Nephron progenitor cell (in vitro differentiated cells): ENCODE measurements around the gene NMBR.
"Not testable (repeated sequence)": the region's sequence is repeated elsewhere in the genome, so short reads cannot be mapped to it uniquely, and the experiment has no call there.

Source experiments
- DNase-seq: peaks from one replicate; pipeline ENCODE4 v3.0.0; 2021
- H3K27ac Mint-ChIP-seq: 2 replicates; pipeline ENCODE4 v1.8.0; 2021; ENCODE audit warnings: mild to moderate bottlenecking, moderate library complexity, mixed read lengths
- H3K27me3 Mint-ChIP-seq: 2 replicates; pipeline ENCODE4 v1.8.0; 2021; ENCODE audit warnings: mild to moderate bottlenecking, low read depth, mixed read lengths; ENCODE audit not compliant: poor library complexity
- H3K36me3 Mint-ChIP-seq: 2 replicates; pipeline ENCODE4 v1.8.0; 2021; ENCODE audit warnings: low read depth, mixed read lengths
- H3K4me1 Mint-ChIP-seq: 2 replicates; pipeline ENCODE4 v1.8.0; 2021; ENCODE audit warnings: mixed read lengths
- H3K4me3 Mint-ChIP-seq: 2 replicates; pipeline ENCODE4 v1.8.0; 2021; ENCODE audit warnings: mild to moderate bottlenecking, moderate library complexity, mixed read lengths
- H3K9me3 Mint-ChIP-seq: 2 replicates; pipeline ENCODE4 v1.8.0; 2021; ENCODE audit warnings: mild to moderate bottlenecking, moderate library complexity, mixed read lengths
- TF ChIP-seq, protein P1 (sequence below): fragments of 200-600 bp; sonication (generic); IDR thresholded peaks from 2 replicates; pipeline ENCODE4 v1.5.0; 2021; ENCODE audit warnings: antibody characterized with exemption

NMBR gene

DNA sequence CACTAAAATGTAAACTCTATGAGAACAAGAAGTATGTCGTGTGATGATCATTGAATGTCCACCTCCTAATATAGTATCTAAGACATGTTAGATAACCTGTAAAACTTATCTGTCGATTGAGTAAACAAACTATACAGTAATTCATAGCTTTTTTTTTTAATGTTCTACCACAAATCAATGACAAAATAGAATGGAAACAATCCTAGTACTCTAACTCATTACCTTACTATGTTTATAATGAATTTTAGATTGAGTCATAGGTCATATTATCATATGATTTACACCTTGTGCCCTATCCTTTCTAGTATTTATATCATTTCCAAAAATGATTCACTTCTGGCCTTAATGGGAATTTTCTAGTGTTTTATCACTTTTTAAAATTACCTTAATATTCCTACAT is 6.3 kb upstream of the NMBR start:
- Mint-ChIP-seq H3K4me1 (peaks cover 28% of the 10 kb centered on the region), H3K4me3 (no peak overlapping the region), H3K9me3 (no peaks in the 10 kb centered on the region), H3K36me3 (peaks cover 21% of the 10 kb centered on the region), H3K27ac (no peak overlapping the region), H3K27me3 (no peaks in the 10 kb centered on the region)
- TF ChIP-seq, protein P1, sequence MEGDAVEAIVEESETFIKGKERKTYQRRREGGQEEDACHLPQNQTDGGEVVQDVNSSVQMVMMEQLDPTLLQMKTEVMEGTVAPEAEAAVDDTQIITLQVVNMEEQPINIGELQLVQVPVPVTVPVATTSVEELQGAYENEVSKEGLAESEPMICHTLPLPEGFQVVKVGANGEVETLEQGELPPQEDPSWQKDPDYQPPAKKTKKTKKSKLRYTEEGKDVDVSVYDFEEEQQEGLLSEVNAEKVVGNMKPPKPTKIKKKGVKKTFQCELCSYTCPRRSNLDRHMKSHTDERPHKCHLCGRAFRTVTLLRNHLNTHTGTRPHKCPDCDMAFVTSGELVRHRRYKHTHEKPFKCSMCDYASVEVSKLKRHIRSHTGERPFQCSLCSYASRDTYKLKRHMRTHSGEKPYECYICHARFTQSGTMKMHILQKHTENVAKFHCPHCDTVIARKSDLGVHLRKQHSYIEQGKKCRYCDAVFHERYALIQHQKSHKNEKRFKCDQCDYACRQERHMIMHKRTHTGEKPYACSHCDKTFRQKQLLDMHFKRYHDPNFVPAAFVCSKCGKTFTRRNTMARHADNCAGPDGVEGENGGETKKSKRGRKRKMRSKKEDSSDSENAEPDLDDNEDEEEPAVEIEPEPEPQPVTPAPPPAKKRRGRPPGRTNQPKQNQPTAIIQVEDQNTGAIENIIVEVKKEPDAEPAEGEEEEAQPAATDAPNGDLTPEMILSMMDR = no peak
- DNase-seq = no peak

DNA sequence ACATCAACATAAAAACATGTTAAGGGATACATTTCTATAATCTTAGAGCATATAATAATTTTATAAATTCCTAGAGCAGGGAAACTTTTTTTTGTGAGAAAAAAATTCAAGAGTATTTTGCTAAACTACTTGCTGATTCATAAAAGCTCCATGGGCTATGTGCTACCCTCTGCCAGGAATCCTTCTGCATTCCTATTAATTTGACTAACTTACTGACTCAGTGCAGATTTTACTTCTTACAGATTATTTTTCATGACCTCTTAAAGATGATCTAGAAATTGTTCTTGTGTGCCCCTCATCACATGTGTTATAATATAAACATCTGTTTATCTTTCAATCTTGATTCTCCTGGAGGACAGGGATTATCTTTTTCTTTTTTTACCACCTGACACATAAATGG is 5.8 kb upstream of the NMBR start:
- Mint-ChIP-seq H3K9me3 (no peaks in the 10 kb centered on the region), H3K4me3 (no peak overlapping the region), H3K27ac (no peak overlapping the region), H3K4me1 (peaks cover 32% of the 10 kb centered on the region), H3K27me3 (no peaks in the 10 kb centered on the region), H3K36me3 (peaks cover 21% of the 10 kb centered on the region)
- DNase-seq = no peak
- TF ChIP-seq, protein P1 = no peak

DNA sequence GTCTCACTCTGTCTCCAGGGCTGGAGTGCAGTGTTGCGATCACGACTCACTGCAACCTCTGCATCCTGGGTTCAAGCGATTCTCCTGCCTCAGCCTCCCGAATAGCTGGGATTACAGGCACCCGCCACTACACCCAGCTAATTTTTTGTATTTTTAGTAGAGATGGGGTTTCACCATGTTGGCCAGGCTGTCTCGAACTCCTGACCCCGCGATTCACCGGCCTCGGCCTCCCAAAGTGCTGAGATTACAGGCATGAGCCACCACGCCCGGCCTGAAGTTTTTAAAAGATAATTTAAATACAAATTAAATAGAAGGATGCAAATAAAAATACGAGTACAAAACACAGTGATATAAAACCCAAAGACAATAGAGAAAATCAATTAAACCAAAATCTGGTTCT is 5.4 kb downstream of the NMBR start:
- H3K36me3 Mint-ChIP-seq, H3K27me3 Mint-ChIP-seq, H3K27ac Mint-ChIP-seq, H3K9me3 Mint-ChIP-seq, DNase-seq, H3K4me1 Mint-ChIP-seq, H3K4me3 Mint-ChIP-seq: not testable (repeated sequence)

DNA sequence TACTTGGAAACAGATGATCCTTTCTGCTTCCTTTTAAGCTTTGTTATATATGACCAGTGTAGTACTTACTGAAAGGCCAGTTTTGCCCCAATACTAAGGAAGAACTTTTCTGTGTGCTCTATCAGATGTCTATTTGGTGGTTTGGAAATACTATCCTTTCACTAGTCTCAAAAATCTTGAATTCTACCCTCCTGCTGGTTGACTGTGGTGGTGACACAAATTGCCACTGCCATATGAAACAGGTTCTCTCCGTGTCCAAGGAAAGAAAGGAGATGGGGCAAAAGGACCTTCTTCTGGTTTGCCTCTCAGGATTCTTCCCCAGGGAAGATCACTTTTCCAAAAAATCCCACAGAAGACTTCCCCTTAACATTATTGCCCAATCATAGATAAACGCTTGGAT is 8.0 kb downstream of the NMBR start:
- H3K4me1 Mint-ChIP-seq = no peaks in the 10 kb centered on the region
- peaks cover 2% of the 10 kb centered on the region for H3K27me3 Mint-ChIP-seq
- H3K27ac Mint-ChIP-seq = no peak overlapping the region
- H3K4me3 Mint-ChIP-seq = no peak overlapping the region
- H3K36me3 Mint-ChIP-seq = no peaks in the 10 kb centered on the region
- TF ChIP-seq, protein P1 = no peak
- H3K9me3 Mint-ChIP-seq = peaks cover 3% of the 10 kb centered on the region
- no peak for DNase-seq

DNA sequence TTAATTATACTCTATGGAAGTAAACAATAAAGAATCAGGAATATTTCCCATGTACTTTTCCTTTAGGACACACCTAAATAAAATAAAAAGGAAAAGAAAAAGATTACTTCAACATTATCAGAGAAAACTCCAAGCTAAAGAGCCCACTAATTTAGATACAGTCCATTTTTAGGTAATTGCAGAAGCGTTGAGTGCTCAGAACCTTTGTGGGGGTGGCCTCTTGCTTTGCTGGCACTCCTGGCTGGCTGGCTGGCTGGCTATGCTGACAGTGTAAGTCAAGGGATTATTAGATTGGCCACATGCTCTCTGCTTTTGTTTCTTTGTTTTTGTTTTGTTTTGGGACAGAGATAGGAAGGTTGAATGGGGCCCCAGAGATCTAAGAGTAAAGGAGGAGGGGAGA is 14.3 kb downstream of the NMBR start, which contains the start of gene GJE1:
Gene GJE1 (plus strand): TSS at position 301 of the 400 bp plus-strand sequence. CDS start 234 bp downstream, outside the sequence.
- DNase-seq = no peak
- TF ChIP-seq, protein P1 = no peak
- H3K27ac Mint-ChIP-seq = no peak within 1 kb of the TSS
- peaks cover 3% of the 10 kb centered on the region for H3K9me3 Mint-ChIP-seq
- H3K36me3 Mint-ChIP-seq = no peaks in the 10 kb centered on the region
- H3K4me1 Mint-ChIP-seq = peaks cover 5% of the 10 kb centered on the region
- H3K4me3 Mint-ChIP-seq = no peak within 1 kb of the TSS
- H3K27me3 Mint-ChIP-seq = no peaks in the 10 kb centered on the region

DNA sequence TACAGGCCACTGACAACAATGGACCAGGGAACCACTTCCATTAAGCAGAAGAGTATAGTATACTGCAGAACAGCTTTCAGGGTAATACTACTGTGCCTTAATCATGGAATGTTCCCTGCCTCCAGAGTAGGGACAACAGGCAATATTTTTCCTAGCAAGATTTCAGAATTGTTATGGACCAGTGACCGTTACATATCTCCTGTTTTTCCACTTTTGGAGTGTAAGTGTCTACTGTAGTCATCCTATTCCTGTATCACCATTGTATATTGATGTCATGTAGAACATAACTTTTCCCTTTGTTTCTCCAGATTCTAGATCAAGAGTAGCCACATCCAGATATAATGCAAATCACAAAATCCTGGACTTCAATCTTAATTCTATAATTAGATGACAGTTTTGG is 16.1 kb downstream of the NMBR start:
- H3K27ac Mint-ChIP-seq = no peak overlapping the region
- H3K4me1 Mint-ChIP-seq = peaks cover 5% of the 10 kb centered on the region
- H3K9me3 Mint-ChIP-seq = no peaks in the 10 kb centered on the region
- TF ChIP-seq, protein P1 = no peak
- DNase-seq = no peak
- H3K27me3 Mint-ChIP-seq = no peaks in the 10 kb centered on the region
- H3K36me3 Mint-ChIP-seq = no peaks in the 10 kb centered on the region
- H3K4me3 Mint-ChIP-seq = no peak overlapping the region
